Neural cell (in vitro differentiated cells): ENCODE measurements around the gene KAT8. TPM values are rescaled to one million over a fixed set of nuclear protein-coding genes. Genes with fewer than 3 reads are reported as not detected.

Source experiments
- H2AFZ ChIP-seq: fragments of 200-600, 300-800 bp; sonication (generic), shearing (Covaris generic); 2 replicates; pipeline ENCODE4 v1.6.0; 2014; ENCODE audit warnings: low read depth, mild to moderate bottlenecking, antibody characterized with exemption, low read length, moderate library complexity
- H3F3A ChIP-seq: fragments of 200-600 bp; shearing (Covaris generic); 2 replicates; pipeline ENCODE4 v1.6.1; 2016; ENCODE audit warnings: mild to moderate bottlenecking, moderate library complexity, mixed read lengths, antibody characterized with exemption, low read length; ENCODE audit not compliant: insufficient read depth, poor library complexity, severe bottlenecking
- H3K27ac ChIP-seq: fragments of 200-600, 300-800 bp; sonication (generic), shearing (Covaris generic); 2 replicates; pipeline ENCODE4 v1.5.1; 2014; ENCODE audit warnings: mild to moderate bottlenecking, low read length, moderate library complexity
- H3K27me3 ChIP-seq: fragments of 300-800, 200-600 bp; sonication (generic), shearing (Covaris generic); 2 replicates; pipeline ENCODE4 v1.6.0; 2014; ENCODE audit warnings: mild to moderate bottlenecking, low read depth, low read length, moderate library complexity; ENCODE audit not compliant: insufficient read depth
- H3K36me3 ChIP-seq: fragments of 300-800, 200-600 bp; sonication (generic), shearing (Covaris generic); 2 replicates; pipeline ENCODE4 v1.5.1; 2014; ENCODE audit warnings: mild to moderate bottlenecking, antibody characterized with exemption, low read length, moderate library complexity; ENCODE audit not compliant: insufficient read depth
- H3K4me2 ChIP-seq: fragments of 300-800, 200-600 bp; sonication (generic), shearing (Covaris generic); 2 replicates; pipeline ENCODE4 v1.6.0; 2014; ENCODE audit warnings: mild to moderate bottlenecking, low read length
- H3K4me3 ChIP-seq: fragments of 300-800, 200-600 bp; sonication (generic), shearing (Covaris generic); 2 replicates; pipeline ENCODE4 v1.5.1; 2014; ENCODE audit warnings: mild to moderate bottlenecking, low read length, moderate library complexity
- H3K79me2 ChIP-seq: fragments of 200-600 bp; shearing (Covaris generic); replicated peaks from 2 replicates; pipeline ENCODE4 v1.6.0; 2014; ENCODE audit warnings: mild to moderate bottlenecking, low read length, moderate library complexity; ENCODE audit not compliant: insufficient read depth
- H3K9ac ChIP-seq: fragments of 300-800, 200-600 bp; sonication (generic), shearing (Covaris generic); 2 replicates; pipeline ENCODE4 v1.6.1; 2016; ENCODE audit warnings: mild to moderate bottlenecking, low read length, mixed read lengths
- H3K9me2 ChIP-seq: fragments of 200-600 bp; shearing (Covaris generic); 2 replicates; pipeline ENCODE4 v1.6.1; 2016; ENCODE audit warnings: mild to moderate bottlenecking, low read length, mixed read lengths; ENCODE audit not compliant: insufficient read depth
- H3K9me3 ChIP-seq: fragments of 200-600, 300-800 bp; sonication (generic), shearing (Covaris generic); 2 replicates; pipeline ENCODE4 v1.6.1; 2016; ENCODE audit warnings: mild to moderate bottlenecking, mixed run types, low read length, moderate library complexity, mixed read lengths
- H4K20me1 ChIP-seq: fragments of 200-600 bp; shearing (Covaris generic); 2 replicates; pipeline ENCODE4 v1.6.1; 2016; ENCODE audit warnings: mild to moderate bottlenecking, mixed run types; ENCODE audit not compliant: insufficient read depth
- CTCF ChIP-seq: fragments of 450-650 bp; IDR thresholded peaks from 2 replicates; pipeline ENCODE4 v1.5.1; 2014; ENCODE audit warnings: antibody characterized with exemption, mild to moderate bottlenecking, moderate library complexity; ENCODE audit not compliant: poor library complexity, severe bottlenecking
- EP300 ChIP-seq: fragments of 450-650 bp; conservative IDR thresholded peaks from 2 replicates; pipeline ENCODE4 v1.6.1; 2014; ENCODE audit warnings: antibody characterized with exemption, mild to moderate bottlenecking, moderate library complexity; ENCODE audit not compliant: poor library complexity, severe bottlenecking
- EZH2 ChIP-seq: fragments of 200-600, 300-800 bp; shearing (Covaris generic), sonication (generic); IDR thresholded peaks from 2 replicates; pipeline ENCODE4 v1.6.1; 2014; ENCODE audit warnings: antibody characterized with exemption, low read length, borderline replicate concordance, mild to moderate bottlenecking; ENCODE audit not compliant: insufficient read depth, poor library complexity, severe bottlenecking
- MXI1 ChIP-seq: fragments of 450-650 bp; conservative IDR thresholded peaks from 2 replicates; pipeline ENCODE4 v1.6.1; 2014; ENCODE audit warnings: antibody characterized with exemption, mild to moderate bottlenecking; ENCODE audit not compliant: poor library complexity, severe bottlenecking
- RAD21 ChIP-seq: fragments of 450-650 bp; conservative IDR thresholded peaks from 2 replicates; pipeline ENCODE4 v1.6.1; 2014; ENCODE audit warnings: antibody characterized with exemption, mild to moderate bottlenecking, moderate library complexity
- SMC3 ChIP-seq: fragments of 450-650 bp; conservative IDR thresholded peaks from 2 replicates; pipeline ENCODE4 v1.6.1; 2014; ENCODE audit warnings: antibody characterized with exemption, mild to moderate bottlenecking, moderate library complexity; ENCODE audit not compliant: poor library complexity
- TAF1 ChIP-seq: IDR thresholded peaks from 2 replicates; pipeline ENCODE4 v1.6.1; 2012; ENCODE audit warnings: low read depth
- polyA plus RNA-seq: library from polyadenylated mRNA; depleted of rRNA; stranded (reverse); fragments of >200 nt; gene quantifications from 2 replicates; pipeline ENCODE4 v1.2.3, GENCODE V29; 2014
- TF ChIP-seq, protein P1 (sequence below): IDR thresholded peaks from 2 replicates; pipeline ENCODE4 v1.6.1; 2012; ENCODE audit warnings: borderline replicate concordance

The KAT8 gene
- polyA plus RNA-seq, 1 donor from 2014 or later: 98.0 TPM

DNA sequence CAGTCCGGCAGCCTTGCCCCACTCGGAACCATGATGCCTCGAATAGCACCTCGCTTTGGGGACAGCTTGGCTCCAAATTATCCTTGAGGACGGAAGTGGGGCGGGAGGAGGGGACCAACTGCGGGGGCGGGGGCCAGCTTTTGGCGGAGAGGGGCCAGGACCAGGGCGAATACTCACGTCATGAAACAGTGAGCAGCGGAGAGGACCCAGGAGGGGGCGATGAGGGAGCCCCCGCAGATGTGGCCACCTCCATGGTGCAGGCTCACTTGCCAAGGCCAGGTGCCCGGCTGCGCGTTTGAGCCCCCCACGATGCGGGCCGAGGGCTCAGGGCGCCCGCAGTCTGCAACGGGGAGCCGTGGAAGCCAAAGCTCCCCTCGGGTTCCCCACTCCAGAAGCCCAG lies 31.4 kb downstream of the KAT8 start:
- Histone ChIP-seq H3K4me2 (no peak overlapping the region), H3K27ac (no peak overlapping the region), H2AFZ (no peak overlapping the region), H3F3A (no peaks in the 10 kb centered on the region), H3K79me2 (no peaks in the 10 kb centered on the region), H3K4me3 (no peak overlapping the region), H3K36me3 (no peaks in the 10 kb centered on the region), H4K20me1 (no peaks in the 10 kb centered on the region), H3K9ac (no peak overlapping the region), H3K9me2 (no peaks in the 10 kb centered on the region), H3K9me3 (no peaks in the 10 kb centered on the region), H3K27me3 (no peaks in the 10 kb centered on the region)
- TF ChIP-seq SMC3 (no peak), MXI1 (no peak), TAF1 (no peak), EZH2 (no peak)
- TF ChIP-seq, protein P1, sequence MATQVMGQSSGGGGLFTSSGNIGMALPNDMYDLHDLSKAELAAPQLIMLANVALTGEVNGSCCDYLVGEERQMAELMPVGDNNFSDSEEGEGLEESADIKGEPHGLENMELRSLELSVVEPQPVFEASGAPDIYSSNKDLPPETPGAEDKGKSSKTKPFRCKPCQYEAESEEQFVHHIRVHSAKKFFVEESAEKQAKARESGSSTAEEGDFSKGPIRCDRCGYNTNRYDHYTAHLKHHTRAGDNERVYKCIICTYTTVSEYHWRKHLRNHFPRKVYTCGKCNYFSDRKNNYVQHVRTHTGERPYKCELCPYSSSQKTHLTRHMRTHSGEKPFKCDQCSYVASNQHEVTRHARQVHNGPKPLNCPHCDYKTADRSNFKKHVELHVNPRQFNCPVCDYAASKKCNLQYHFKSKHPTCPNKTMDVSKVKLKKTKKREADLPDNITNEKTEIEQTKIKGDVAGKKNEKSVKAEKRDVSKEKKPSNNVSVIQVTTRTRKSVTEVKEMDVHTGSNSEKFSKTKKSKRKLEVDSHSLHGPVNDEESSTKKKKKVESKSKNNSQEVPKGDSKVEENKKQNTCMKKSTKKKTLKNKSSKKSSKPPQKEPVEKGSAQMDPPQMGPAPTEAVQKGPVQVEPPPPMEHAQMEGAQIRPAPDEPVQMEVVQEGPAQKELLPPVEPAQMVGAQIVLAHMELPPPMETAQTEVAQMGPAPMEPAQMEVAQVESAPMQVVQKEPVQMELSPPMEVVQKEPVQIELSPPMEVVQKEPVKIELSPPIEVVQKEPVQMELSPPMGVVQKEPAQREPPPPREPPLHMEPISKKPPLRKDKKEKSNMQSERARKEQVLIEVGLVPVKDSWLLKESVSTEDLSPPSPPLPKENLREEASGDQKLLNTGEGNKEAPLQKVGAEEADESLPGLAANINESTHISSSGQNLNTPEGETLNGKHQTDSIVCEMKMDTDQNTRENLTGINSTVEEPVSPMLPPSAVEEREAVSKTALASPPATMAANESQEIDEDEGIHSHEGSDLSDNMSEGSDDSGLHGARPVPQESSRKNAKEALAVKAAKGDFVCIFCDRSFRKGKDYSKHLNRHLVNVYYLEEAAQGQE: no peak

GRCh38 chr16:31149332-31149731 lies 31.9 kb downstream of the KAT8 start:
- no peaks in the 10 kb centered on the region for H4K20me1 ChIP-seq
- H3K36me3 ChIP-seq: no peaks in the 10 kb centered on the region
- H3K27me3 ChIP-seq: no peaks in the 10 kb centered on the region
- H2AFZ ChIP-seq: no peak overlapping the region
- TF ChIP-seq MXI1: no peak
- TF ChIP-seq EP300: no peak
- TF ChIP-seq SMC3: no peak
- TF ChIP-seq CTCF: no peak
- TF ChIP-seq RAD21: no peak
- TF ChIP-seq, protein P1: no peak
- no peaks in the 10 kb centered on the region for H3K9me3 ChIP-seq
- no peak overlapping the region for H3K4me3 ChIP-seq
- no peak overlapping the region for H3K4me2 ChIP-seq
- no peak overlapping the region for H3K9ac ChIP-seq
- H3K79me2 ChIP-seq: no peaks in the 10 kb centered on the region
- no peaks in the 10 kb centered on the region for H3K9me2 ChIP-seq
- H3F3A ChIP-seq: no peaks in the 10 kb centered on the region
- H3K27ac ChIP-seq: no peak overlapping the region
